ENCODE data around the gene RNF181.

DNA sequence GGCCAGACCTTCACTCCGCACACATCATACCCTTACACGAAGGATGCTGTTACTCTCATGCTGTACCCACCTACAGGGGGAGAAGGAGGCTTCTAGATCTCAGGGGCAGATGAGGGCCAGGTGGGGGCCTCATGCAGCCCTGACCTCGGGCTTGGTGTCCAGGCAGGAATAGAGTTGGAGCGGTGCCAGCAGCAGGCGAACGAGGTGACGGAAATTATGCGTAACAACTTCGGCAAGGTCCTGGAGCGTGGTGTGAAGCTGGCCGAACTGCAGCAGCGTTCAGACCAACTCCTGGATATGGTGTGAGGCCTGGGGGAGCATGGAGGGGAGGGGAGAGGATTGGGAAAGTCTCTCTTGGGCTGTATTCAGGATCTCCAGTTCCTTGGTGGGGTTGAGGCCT, 4.0 kb upstream of the RNF181 start:
- TF ChIP-seq, protein P1, sequence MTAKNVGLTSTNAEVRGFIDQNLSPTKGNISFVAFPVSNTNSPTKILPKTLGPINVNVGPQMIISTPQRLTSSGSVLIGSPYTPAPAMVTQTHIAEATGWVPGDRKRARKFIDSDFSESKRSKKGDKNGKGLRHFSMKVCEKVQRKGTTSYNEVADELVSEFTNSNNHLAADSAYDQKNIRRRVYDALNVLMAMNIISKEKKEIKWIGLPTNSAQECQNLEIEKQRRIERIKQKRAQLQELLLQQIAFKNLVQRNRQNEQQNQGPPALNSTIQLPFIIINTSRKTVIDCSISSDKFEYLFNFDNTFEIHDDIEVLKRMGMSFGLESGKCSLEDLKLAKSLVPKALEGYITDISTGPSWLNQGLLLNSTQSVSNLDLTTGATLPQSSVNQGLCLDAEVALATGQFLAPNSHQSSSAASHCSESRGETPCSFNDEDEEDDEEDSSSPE (CRISPR knock-in tag; IDR thresholded peaks at IDR 0.05): no peak
- no peak for TF ChIP-seq SMARCC2 (IDR thresholded peaks at IDR 0.05)
- TF ChIP-seq BRD4 (CRISPR knock-in tag; IDR thresholded peaks at IDR 0.05): no peak
- TF ChIP-seq, protein P2, sequence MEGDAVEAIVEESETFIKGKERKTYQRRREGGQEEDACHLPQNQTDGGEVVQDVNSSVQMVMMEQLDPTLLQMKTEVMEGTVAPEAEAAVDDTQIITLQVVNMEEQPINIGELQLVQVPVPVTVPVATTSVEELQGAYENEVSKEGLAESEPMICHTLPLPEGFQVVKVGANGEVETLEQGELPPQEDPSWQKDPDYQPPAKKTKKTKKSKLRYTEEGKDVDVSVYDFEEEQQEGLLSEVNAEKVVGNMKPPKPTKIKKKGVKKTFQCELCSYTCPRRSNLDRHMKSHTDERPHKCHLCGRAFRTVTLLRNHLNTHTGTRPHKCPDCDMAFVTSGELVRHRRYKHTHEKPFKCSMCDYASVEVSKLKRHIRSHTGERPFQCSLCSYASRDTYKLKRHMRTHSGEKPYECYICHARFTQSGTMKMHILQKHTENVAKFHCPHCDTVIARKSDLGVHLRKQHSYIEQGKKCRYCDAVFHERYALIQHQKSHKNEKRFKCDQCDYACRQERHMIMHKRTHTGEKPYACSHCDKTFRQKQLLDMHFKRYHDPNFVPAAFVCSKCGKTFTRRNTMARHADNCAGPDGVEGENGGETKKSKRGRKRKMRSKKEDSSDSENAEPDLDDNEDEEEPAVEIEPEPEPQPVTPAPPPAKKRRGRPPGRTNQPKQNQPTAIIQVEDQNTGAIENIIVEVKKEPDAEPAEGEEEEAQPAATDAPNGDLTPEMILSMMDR (CRISPR knock-in tag; IDR thresholded peaks at IDR 0.05): no peak
- no peak for TF ChIP-seq SRY (CRISPR knock-in tag; IDR thresholded peaks at IDR 0.05)
- TF ChIP-seq RFXANK (CRISPR knock-in tag; IDR thresholded peaks at IDR 0.05): no peak
- TF ChIP-seq, protein P3, sequence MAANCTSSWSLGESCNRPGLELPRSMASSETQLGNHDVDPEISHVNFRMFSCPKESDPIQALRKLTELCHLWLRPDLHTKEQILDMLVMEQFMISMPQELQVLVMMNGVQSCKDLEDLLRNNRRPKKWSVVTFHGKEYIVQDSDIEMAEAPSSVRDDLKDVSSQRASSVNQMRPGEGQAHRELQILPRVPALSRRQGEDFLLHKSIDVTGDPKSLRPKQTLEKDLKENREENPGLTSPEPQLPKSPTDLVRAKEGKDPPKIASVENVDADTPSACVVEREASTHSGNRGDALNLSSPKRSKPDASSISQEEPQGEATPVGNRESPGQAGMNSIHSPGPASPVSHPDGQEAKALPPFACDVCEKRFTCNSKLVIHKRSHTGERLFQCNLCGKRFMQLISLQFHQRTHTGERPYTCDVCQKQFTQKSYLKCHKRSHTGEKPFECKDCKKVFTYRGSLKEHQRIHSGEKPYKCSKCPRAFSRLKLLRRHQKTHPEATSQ (CRISPR knock-in tag; IDR thresholded peaks at IDR 0.05; ENCODE audit: borderline replicate concordance): no peak
- no peak for TF ChIP-seq RXRA (CRISPR knock-in tag; IDR thresholded peaks at IDR 0.05)
- TF ChIP-seq YY1 (IDR thresholded peaks at IDR 0.05; ENCODE audit: insufficient read depth, insufficient replicate concordance, low read depth, low read length): no peak
